Measurements from ENCODE around the gene TLR8.

- TF ChIP-seq CTCF (IDR thresholded peaks at IDR 0.05 in 4 of 5, conservative IDR thresholded peaks at IDR 0.05 in 1 of 5) = no peak
- TF ChIP-seq POLR2A (IDR thresholded peaks at IDR 0.05) = no peak
These were observed 40.0 kb downstream of the TLR8 start for GRCh38 chrX:12946406-12946805.
